HCT116 (cell line): ENCODE measurements around the gene AGGF1.

ENCODE experiments used
- CTCF ChIP-seq, 3 experiments: fragments of 200-600 bp in 1 of 3; sonication (generic) in 1 of 3; IDR thresholded peaks in 2 of 3; conservative IDR thresholded peaks in 1 of 3; 2 replicates each; pipeline ENCODE4 v1.5.1; 2012 to 2017; ENCODE audit warnings: low read depth in 2 of 3, low read length in 2 of 3, antibody characterized with exemption in 1 of 3, borderline replicate concordance in 1 of 3, control low read depth in 1 of 3, mild to moderate bottlenecking in 1 of 3, mixed read lengths in 1 of 3, mixed run types in 1 of 3, moderate library complexity in 1 of 3; ENCODE audit not compliant: insufficient read depth in 1 of 3
- MAX ChIP-seq: IDR thresholded peaks from 2 replicates; pipeline ENCODE4 v1.6.1; 2012

GRCh38 chr5:77086368-77086688 is 56.1 kb downstream of the AGGF1 start:
- TF ChIP-seq MAX (no peak), CTCF (IDR thresholded peaks at IDR 0.05 in 2 of 3, conservative IDR thresholded peaks at IDR 0.05 in 1 of 3; ENCODE audit: borderline replicate concordance in 1 of 3, insufficient read depth in 1 of 3, low read depth in 2 of 3, low read length in 2 of 3) (no peak)
